SK-N-MC (cell line): ENCODE results near the gene TUFM.

Source experiments
- EZH2 ChIP-seq: fragments of 200-600 bp; sonication (generic); IDR thresholded peaks from one replicate; pipeline ENCODE4 v1.6.1; 2017; ENCODE audit warnings: antibody characterized with exemption
- FOXP2 ChIP-seq: optimal IDR thresholded peaks from 2 replicates; pipeline ENCODE3; 2011; ENCODE audit warnings: mild to moderate bottlenecking, moderate library complexity; ENCODE audit not compliant: insufficient read depth; ENCODE audit errors: extremely low read length, control extremely low read depth
- POLR2AphosphoS5 ChIP-seq: IDR thresholded peaks from 2 replicates; pipeline ENCODE4 v1.6.1; 2012; ENCODE audit warnings: mild to moderate bottlenecking, low read depth, low read length, borderline replicate concordance

GRCh38 chr16:28844226-28844885, 1.8 kb downstream of the TUFM start:
- no peak for TF ChIP-seq EZH2
- no peak for TF ChIP-seq POLR2AphosphoS5
- TF ChIP-seq FOXP2 = no peak
